NCI-H446 treated with DMSO at 0.1 percent for 48 hours (cell line): Measurements from ENCODE around the gene PLVAP.

ENCODE experiments used
- DNase-seq: peaks from one replicate; lab custom pipeline; 2025; lab: John Stamatoyannopoulos, UW

Gene PLVAP

DNA sequence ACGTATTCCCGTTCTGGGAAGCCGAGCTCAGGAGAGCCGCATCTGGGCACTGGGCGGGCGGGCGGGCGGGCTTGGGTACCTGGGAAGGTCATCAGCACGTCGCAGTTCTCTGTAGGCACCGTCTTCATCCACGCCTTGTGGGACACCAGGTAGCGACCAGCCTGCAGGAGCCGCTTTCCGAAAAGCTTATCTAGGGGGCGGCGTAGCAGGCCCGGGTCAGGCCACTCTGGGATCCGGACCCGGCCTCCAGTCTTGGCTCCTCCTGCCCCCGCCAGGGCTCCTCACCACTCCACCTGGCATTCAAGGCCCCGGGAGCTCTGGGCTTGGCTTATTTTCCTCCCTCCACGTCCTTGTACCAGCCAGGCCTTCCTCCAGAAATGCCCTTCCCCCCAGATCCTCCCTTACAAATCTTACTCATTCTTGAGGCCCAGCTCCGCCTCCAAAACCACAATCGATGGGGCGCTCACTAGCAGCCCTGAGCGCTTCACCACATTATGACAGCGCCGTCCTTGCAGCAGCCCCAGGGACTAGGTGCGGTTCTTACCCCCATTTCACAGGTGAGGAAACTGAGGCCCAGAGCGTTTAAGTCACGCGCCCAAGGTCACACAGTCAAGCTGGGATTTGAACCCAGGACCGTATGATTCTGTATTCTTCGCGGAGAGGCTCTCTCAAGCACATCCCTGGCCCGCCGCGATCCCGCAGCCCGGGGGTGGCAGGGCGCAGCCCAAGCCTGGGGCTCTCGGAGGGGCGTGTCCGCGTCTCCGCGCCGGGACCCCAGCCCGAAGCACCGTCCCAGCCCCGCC lies 43.3 kb downstream of the PLVAP start:
- no peak for DNase-seq

DNA sequence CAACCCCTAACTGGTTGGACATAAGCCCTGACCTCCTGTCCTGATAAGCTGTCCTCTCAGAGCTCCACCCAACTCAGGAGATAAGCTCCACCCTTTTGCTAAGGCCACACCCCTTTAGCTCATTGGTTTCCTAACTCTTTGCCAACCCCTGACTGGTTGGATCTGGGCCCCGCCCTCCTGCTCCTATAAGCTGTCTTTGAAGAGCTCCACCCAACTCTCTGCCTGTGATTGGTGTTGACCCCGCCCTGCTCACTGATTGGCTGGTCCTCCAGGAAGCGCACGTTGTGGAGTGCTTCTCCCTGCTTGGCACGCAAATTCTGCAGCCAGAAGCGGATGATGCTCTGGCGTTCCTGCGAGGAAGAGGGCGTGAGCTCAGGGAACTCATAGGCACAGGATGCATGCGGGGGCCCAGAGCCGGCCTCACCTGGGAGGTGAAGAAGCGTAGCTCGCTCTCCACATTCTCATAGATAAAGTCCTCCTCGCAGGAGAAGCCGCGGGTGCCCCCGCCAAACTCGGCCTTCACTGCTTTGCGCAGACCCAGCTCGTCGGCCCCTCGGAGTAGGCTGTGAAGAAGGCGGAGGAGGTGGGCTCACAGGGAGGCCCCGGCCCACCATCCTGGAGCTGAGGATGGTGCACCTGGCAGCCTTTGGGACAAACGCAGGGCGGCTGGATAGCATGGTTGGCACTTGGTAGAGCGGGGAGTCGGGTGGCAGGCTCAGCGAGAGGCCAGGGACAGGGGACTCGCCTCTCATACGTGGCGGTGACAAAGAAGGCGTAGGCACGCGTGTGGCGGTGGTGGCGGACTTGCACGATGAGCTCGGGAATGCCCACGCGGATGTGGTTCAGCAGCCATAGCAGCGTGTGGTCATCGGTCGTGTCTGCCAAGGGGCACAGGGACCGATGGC lies 44.2 kb downstream of the PLVAP start:
- peak; percentile 53 for DNase-seq

DNA sequence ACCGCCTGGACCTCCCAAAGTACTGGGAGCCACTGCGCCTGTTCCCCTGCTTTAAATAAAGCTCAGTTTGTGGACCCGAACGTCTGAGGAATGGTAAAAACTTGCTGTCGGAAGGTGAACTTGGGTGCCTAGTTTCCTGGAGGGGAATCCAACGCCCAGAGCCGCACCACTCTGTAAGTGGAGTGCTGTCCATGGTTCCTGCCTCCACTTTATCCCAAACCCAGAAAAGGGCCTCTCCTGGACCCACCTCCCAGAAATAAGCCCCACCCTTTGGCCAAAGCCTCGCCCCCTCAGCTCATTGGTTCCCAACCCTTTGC lies 44.8 kb downstream of the PLVAP start:
- DNase-seq = no peak

DNA sequence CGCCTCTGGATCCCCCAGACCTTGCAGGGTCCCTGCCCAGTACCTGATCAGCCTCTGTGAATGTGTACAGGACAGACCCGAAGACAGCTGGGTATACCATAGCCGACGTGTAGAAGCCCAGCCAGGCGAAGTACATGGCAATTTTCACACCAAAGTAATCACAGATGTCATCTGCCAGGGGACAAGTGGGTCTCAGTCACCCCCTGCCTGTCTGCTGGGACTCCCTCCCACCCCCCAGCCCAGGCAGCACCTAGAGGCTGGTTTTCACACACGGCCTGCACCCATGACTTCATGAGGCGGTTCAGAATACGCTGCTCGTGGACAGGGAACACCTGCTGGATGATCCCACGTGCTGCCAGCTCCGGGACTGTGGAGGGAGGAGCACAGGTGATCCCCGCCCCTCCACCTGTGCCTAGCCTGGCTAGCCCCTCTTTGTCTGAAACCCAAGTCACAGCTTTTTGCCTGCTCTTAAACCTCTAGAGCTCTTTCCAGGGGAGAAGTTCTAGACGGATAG lies 46.0 kb downstream of the PLVAP start:
- no peak for DNase-seq

DNA sequence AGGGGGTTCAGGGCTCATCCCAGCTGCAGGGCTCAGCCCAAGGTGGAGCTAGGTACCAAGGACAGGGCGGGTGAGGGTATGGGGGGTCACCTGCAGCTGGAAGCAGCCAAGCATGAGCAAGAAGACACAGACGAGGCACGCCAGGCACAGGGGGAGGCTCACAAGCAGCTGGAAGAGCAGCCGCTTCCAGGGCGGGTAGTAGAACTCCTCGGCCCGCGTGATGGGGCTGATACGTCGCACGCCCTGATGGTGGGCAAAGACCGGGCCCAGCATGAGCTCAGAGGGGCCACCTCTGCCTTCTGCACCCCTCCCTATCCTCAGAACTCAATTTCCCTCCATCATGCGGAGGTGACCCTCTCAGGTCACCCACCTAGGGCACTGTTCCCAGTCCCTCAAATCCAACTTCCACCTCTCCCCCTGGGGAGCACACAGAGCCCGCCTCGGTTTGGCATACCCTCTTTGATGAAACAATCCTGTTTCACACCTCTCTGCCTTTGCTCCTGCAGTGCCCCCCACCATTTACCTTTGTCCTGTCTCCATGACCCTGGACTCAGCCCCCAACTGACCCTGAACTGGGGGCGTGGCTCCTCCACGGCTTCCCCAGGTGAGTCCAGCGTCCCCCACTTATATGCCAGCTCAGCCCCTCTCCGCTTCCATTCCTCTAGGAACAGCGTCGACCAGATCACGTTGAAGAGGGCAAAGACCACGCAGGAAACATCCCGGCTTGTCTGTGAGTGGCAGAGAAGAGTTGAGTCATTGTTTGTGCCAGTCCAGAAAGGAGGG lies 46.7 kb downstream of the PLVAP start:
- DNase-seq = no peak

DNA sequence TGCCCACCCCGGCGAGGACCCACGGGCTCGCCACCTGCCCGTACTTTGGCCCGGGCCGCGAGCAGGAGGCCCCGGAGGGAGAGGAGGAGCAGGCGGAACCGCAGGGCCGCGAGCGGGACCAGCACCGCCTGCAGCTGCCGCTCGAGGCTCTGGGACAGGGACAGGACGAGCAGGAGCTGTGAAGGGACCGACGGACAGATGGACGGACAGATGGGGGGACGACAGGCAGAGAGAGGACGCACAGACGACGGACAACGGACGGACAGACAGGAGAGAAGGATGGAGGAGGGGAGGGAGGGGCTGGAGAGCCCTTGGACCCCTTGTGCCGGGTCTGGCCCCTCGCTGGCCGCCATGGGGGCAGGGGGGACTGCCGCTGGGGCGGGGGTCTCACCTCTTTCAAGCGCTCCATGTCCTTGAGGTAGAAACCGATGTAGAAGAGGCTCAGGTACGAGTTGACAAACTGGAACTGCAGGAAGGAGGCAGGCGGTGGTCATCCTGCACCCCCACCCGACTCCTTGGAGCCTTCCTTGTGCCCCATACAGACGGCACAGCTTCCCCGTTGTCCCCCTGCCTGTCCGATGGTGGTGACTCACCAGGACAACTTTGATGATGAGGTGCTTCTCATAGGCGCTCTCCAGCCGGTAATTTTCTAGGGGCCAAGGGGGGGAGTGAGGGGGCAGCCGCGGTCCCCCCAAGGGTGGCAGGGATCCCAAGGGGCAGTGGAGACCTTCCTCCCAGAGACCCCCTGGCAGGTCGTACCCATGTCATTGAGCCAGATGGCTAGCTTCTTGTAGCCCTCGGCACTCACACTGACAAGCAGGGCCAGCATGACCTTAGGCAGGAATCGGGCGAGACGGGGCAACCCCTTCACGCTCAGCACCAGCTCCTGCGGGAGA lies 47.5 kb downstream of the PLVAP start:
- no peak for DNase-seq

DNA sequence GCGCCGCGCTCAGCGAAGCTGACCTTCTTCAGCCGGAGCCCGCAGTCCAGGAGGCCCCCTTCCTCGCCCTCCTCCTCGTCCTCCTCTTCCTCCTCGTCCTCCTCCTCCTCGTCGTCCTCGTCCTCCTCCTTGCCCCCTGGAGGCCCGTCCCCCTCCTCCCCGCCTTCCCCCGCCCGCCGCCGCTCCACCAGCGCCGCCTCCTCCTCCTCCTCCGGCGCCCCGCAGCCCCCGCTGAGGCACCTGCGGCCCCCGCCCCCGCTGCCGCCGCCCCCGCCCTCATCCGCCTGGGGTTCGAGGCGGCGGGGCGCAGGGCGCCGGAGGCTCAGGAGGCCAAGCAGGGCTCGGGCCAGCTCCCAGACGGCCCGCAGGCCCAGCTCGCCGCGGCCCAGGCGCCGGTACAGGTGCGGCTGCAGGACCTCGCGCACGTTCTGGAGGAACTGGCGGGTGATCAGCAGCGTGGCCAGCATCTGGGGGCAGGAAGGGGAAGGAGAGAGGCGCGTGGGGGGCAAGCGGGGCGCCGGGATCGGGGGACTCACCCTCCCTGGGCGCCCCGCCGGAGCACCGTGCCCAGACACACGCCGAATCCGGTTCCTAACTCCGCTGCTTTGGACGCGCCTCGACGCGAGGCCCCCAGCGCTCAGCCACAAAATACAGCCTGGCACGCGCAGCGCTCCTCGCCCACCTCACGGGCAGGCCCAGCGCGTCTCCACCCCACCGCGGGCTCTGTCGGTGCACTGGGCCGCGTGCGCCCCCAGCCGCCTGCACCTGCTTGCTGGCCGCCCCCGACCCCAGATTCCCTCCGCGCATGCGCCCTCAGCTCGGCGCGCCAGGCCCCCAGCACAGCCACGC lies 48.4 kb downstream of the PLVAP start:
- no peak for DNase-seq

DNA sequence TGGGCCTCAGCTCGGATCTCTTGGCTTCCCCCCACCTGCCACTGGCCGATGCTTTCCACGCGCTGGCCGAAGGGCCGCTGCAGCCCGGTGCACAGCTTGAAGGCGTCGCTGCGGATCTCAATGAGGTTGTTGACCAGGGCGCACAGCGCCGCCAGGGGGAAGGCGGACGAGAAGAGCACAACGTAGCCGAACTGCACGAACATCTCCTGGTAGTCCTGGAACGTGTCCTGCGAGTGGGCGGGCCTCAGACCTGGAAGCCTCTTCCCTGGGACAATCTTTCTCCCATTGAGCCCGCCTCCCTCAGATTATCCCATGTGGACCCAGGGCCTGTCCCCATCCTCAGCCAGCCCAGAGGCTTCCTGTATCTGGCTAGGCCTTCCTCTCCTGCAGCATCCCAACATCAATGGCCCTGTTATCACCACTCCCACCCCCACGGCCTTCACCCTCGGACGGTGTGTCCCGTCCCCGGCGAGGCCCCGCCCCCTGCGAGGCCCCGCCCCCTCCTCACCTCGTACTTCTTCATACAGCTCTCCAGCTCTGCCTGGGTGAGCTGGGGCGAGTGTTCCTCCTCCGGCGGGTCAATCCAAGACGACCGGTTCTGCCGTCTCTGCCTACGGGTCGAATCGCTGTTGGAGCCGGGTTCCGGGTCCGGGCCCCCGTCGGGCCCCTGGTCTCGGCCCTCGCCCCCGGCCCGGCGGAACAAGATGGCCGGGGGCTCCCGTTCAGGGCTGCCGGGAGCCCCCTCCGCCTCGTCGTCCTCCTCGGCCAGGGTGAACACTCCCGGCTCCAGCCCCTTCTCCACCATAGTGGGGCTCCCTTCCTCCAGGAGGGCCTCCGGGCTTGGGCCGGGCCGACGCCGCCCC lies 49.3 kb downstream of the PLVAP start:
- DNase-seq = no peak

DNA sequence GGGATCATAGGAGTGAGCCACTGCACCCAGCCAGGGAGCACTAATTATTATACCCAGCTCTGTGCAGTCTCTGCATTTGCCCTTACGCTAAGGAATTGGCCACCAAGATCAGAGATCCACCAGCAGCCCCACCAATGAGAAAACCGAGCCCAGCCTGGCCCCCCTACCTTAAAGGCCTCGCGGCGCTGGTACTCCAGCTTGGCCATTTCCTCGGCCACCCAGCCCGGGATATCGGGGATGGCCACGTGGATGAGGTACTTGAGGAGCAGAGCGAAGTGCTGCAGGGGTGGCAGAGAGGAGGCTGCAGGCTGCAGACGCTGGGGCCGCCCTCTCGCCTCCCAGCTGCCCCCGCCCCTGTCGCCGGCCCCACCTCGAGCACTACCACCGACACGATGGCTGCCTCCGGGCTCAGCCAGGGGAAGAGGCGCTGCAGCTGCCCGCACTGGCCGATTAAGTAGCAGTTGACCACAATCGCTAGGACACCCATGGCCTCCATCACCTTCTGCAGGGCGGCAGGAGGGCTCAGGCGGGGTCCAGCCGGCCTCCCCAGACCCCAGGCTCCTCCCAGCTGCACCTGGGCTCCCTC lies 50.0 kb downstream of the PLVAP start:
- DNase-seq = no peak

DNA sequence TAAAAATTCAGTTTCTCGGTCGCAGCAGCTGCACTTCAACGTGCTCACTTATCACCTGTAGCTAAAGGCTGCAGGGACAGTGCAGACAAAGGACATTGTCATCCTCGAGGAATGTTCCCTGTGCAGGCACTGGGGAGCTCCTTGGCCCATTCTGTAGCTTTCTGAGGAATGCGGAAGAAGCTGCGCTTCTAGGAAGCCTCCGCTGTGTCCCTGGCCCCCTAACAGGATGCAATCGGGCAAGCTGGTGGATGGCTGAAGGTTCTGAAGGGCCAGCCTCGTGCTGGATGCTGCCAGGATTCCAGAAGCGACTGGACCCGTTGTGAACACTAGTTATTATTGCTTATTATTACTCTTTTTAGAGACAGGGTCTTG lies 50.6 kb downstream of the PLVAP start:
- DNase-seq = no peak

DNA sequence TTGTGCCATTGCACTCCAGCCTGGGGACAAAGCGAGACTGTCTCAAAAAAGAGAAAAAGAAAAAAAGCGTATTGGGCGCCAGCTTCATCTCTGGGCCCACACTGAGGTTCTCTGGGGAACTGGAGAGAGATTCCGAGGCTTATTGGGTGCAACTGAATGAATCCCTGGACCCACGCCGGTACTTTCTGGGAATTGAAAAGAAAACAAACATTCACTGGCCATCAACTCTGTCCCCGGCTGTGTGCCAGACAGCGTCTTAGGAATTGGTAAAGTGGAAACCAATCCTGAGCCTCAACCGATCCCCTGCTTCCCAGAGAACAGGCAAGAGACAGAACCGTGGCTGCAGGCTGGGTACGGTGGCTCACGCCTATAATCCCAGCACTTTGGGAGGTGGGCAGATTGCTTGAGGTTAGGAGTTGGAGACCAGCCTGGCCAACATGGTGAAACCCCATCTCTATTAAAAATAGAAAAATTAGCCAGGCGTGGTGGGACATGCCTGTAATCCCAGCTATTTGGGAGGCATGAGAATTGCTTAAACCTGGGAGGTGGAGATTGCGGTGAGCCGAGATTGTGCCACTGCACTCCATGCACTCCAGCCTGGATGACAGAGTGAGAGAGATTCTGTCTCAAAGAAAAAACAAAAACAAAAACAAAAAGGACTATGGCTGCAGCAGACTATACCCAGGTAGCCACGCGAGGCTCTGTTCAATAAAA lies 51.1 kb downstream of the PLVAP start:
- no peak for DNase-seq

DNA sequence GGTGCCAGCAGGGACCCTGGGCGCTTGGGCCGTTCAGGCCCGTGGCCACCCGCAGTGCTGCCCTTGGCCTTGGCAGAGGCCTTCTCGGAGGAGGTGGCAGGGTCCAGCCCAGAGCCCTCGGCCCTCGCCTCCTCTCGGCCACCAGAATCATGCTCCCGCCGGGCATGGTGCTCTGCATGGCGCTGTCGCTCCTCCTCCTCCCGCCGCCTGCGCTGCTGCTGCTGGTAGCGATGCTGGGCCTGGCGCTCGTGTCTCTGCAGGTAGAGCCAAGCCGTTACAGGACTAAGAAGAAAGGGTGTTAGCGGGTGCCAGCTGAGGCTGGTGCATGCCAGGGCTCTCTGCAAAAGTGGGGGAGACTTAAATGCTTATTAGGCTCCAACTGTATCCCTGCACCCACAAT lies 52.0 kb downstream of the PLVAP start:
- no peak for DNase-seq

DNA sequence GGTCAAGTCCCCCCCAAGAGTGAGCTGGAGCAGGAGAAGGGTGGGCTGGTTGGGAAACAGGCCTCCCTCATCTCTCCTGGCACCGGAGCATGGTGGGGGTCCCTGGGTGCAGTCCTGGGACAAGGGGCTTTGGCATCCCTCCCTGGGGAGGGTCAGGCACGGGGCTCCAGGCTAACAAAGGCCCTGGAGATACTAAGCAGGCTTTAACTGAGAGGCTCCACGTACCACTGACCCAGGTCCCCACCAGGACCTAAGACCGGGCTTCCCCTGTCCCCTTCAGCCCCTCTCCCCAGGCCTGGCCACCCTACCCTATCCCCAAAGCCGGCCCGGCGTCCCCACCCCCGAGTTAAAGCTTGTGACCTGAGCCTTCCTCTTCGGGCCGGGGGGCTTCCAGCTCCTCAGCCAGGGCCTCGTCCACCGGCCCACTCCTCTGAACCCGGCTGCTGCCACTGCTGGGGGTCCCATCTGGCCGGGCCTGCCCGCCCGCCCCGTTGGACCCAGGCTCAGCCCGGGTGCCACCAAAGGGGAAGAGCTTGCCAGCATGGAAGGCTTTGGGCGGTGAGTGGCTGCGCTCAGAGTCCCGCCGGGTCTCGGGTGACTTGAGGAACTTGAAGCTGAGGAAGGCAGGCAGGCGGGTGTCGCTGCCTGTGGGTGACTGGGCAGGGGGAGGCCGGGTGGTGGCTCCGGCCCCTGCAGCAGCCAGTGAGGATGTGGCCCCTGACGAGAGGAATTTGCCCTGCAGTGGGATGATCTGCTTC lies 52.6 kb downstream of the PLVAP start:
- no peak for DNase-seq

DNA sequence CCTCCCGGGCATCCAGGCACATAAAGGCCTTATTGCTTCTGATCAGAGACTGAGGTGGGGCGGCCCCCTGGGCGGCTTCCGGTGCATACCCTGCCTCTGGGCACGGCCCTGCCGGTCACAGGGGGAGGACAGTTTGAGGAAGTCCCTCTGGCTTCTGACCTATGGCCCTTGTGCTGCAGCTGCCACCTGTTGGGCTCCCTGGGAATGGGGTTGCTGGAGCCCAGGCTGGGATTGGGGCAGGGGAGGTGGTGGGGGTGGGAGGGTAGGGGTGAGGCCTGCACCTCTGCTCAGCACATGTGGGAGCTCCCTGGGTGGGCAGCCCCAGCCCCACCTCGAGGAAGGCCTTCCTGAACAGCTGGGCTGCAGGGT lies 53.2 kb downstream of the PLVAP start:
- no peak for DNase-seq

DNA sequence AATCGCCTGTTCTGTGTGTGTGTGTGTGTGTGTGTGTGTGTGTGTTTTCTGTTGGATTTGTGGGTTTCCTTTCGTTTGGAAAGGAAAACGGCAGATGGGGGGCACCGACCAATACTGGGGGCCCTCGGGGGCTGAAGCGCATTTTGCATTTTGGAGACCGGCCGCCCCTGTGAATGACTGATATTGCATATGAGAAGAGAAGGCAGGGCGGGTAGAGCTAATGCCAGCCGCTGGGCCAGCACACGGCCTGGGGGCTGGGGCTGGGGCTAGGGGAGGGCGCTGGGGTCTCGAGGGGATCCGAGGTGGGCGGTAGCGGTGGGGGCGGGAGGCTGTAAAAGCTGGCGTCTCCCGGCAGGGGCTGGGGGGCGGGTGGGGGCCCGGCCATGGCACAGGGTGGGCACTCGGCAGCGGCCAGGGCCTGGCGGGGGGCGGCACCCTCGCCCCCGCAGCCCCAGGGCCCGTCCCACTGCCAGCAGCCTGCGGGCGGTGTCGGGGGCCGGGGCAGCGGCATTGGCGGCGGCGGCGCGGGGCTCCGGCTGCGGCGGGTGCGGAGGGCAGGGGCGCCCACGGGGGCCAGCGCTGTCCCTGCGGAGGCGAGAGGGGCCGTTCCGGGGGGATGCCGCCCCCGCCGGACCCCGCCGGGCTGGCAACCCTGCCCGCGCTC lies 53.7 kb downstream of the PLVAP start:
- no peak for DNase-seq

DNA sequence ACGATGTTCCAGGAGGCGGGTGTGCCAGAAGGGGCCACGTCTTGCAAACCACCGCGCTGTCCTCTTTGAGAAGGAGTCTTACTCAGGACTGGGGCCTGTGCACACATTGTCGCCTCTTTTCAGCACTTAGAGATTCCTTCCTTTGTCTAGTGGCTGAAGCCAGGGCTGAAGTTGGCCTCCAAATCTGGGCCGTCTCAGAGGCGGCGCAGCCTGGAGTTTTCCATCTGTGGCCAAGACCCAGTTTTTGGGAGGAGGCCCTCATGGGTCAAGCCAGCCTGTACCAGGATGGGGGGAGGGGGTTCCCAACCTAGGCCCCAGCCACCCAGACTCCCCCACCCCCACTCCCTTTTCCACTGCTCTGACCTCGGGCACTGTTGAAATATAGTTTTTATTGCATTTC lies 54.3 kb downstream of the PLVAP start:
- no peak for DNase-seq
